A549 (cell line): Measurements from ENCODE around the gene TBC1D12. TPM values are rescaled to one million over a fixed set of nuclear protein-coding genes. Genes with fewer than 3 reads are reported as not detected.
A peak's percentile ranks its signal among the peaks of the same experiment; 100 is the strongest.

ENCODE experiments used
- ATAC-seq, 2 experiments: fragments of 200-7000 bp in 1 of 2; fragments of >200 bp in 1 of 2; cut with Nextera tagmentation in 1 of 2; cut with Tn5 transposase in 1 of 2; 3 replicates each; pipeline versions ENCODE4 v1.8.0 to v1.9.1; 2018 to 2020; ENCODE audit warnings: mild to moderate bottlenecking in 1 of 2, moderate library complexity in 1 of 2
- CTCF ChIA-PET: fragments of 300-600 bp; sonication (Branson Sonifier 250); formaldehyde crosslinking; extraction: SDS; loops from one replicate; lab custom pipeline; 2021; ENCODE audit warnings: antibody characterized with exemption, inconsistent platforms; lab: Yijun Ruan, JAX
- POLR2A ChIA-PET: fragments of 350-600 bp; formaldehyde crosslinking; extraction: SDS; loops from one replicate; lab custom pipeline; 2021; ENCODE audit warnings: antibody characterized with exemption, inconsistent platforms; lab: Yijun Ruan, JAX
- DNase-seq, 2 experiments: peaks; one replicate each; pipeline versions ENCODE4 v3.0.0 to v3.0.0-alpha.2; 2011 to 2016; ENCODE audit warnings: low read depth in 1 of 2, low spot score in 1 of 2
- FAIRE-seq: peaks from 2 replicates; lab custom pipeline; 2011; peaks lifted over from hg19 to GRCh38; lab: Jason Lieb, UNC
- H3K27ac ChIP-seq, 2 experiments: fragments of >200 bp; sonication (Bioruptor Twin); formaldehyde crosslinking; 3 replicates each; pipeline ENCODE4 v1.5.1; 2016 to 2017
- H3K4me1 ChIP-seq: fragments of >200 bp; sonication (Bioruptor Twin); formaldehyde crosslinking; 3 replicates; pipeline ENCODE4 v1.6.1; 2016
- H3K4me2 ChIP-seq: fragments of >200 bp; sonication (Bioruptor Twin); formaldehyde crosslinking; 3 replicates; pipeline ENCODE4 v1.6.1; 2016
- H3K4me3 ChIP-seq: fragments of >200 bp; sonication (Bioruptor Twin); formaldehyde crosslinking; 3 replicates; pipeline ENCODE4 v1.5.1; 2016
- H3K9me3 ChIP-seq: fragments of >200 bp; sonication (Bioruptor Twin); formaldehyde crosslinking; 3 replicates; pipeline ENCODE4 v1.6.1; 2016
- CHD2 ChIP-seq: fragments of 150-350 bp; IDR thresholded peaks from 2 replicates; pipeline ENCODE4 v1.6.1; 2014; ENCODE audit warnings: low read length; ENCODE audit not compliant: partially characterized antibody
- HDAC2 ChIP-seq: fragments of 200-600 bp; sonication (generic); IDR thresholded peaks from 2 replicates; pipeline ENCODE4 v1.6.1; 2016
- HOXA7 ChIP-seq: fragments of 250-450 bp; sonication (Bioruptor Pico); IDR thresholded peaks from 2 replicates; pipeline ENCODE4 v1.5.0; 2020; ENCODE audit warnings: mild to moderate bottlenecking, moderate library complexity
- HOXB5 ChIP-seq: fragments of 250-450 bp; sonication (Bioruptor Pico); IDR thresholded peaks from 2 replicates; pipeline ENCODE4 v1.5.0; 2020; ENCODE audit warnings: mild to moderate bottlenecking, moderate library complexity
- JUN ChIP-seq, 2 experiments: fragments of >200 bp; sonication (Bioruptor Twin); formaldehyde crosslinking; IDR thresholded peaks; 2 replicates in 1 of 2; 3 replicates in 1 of 2; pipeline ENCODE4 v1.6.1; 2016 to 2017
- MAFK ChIP-seq: fragments of 450-650 bp; IDR thresholded peaks from 2 replicates; pipeline ENCODE4 v1.6.1; 2014; ENCODE audit not compliant: partially characterized antibody
- SMC3 ChIP-seq: fragments of >200 bp; sonication (Bioruptor Twin); formaldehyde crosslinking; IDR thresholded peaks from 3 replicates; pipeline ENCODE4 v1.6.1; 2018; ENCODE audit warnings: inconsistent platforms
- SREBF2 ChIP-seq: fragments of 450-650 bp; IDR thresholded peaks from 2 replicates; pipeline ENCODE4 v1.6.1; 2014; ENCODE audit warnings: mild to moderate bottlenecking, moderate library complexity
- TFCP2L1 ChIP-seq: fragments of 250-450 bp; sonication (Bioruptor Pico); IDR thresholded peaks from 2 replicates; pipeline ENCODE4 v1.5.0; 2021; ENCODE audit warnings: mild to moderate bottlenecking
- TP53 ChIP-seq: fragments of 250-450 bp; sonication (Bioruptor Pico); IDR thresholded peaks from 2 replicates; pipeline ENCODE4 v1.5.0; 2021; ENCODE audit warnings: mild to moderate bottlenecking, moderate library complexity
- WGBS: methylation state at CpG from one replicate; pipeline ENCODE4 v1.1.6; 2017; ENCODE audit errors: missing lambda C conversion rate; 5-methylcytosine and 5-hydroxymethylcytosine counted together
- polyA plus RNA-seq, 4 experiments: library from polyadenylated mRNA; depleted of rRNA in 3 of 4; stranded (reverse); fragments of >200 nt; fragmentation: RNase III in 1 of 4; extraction: RNeasy Plus Mini Kit Qiagen cat#74134 plus additional on column Dnase treatment in 1 of 4; gene quantifications; 2 replicates in 3 of 4; 3 replicates in 1 of 4; pipeline ENCODE4 v1.2.3, GENCODE V29; 2011 to 2017
- TF ChIP-seq, protein P1 (sequence below): fragments of 250-450 bp; sonication (Bioruptor Pico); IDR thresholded peaks from 2 replicates; pipeline ENCODE4 v1.5.0; 2021; ENCODE audit warnings: mild to moderate bottlenecking, moderate library complexity, borderline replicate concordance
- TF ChIP-seq, protein P2 (sequence below): fragments of 250-450 bp; sonication (Bioruptor Pico); IDR thresholded peaks from 2 replicates; pipeline ENCODE4 v1.5.0; 2020; ENCODE audit warnings: low read depth, mild to moderate bottlenecking, moderate library complexity
- TF ChIP-seq, protein P3 (sequence below): fragments of 200-600 bp; sonication (generic); IDR thresholded peaks from 2 replicates; pipeline ENCODE4 v1.6.1; 2016; ENCODE audit warnings: antibody characterized with exemption, mild to moderate bottlenecking, moderate library complexity
- TF ChIP-seq, protein P4 (sequence below): IDR thresholded peaks from 2 replicates; pipeline ENCODE4 v1.6.1; 2012
- TF ChIP-seq, protein P5 (sequence below): fragments of 150-350 bp; IDR thresholded peaks from 2 replicates; pipeline ENCODE4 v1.6.1; 2014; ENCODE audit warnings: low read depth, mild to moderate bottlenecking, low read length

Gene TBC1D12
- polyA plus RNA-seq, 2 of the 4 experiments (the other 2 are of a cell fraction) = 4.4 to 5.7 TPM

DNA sequence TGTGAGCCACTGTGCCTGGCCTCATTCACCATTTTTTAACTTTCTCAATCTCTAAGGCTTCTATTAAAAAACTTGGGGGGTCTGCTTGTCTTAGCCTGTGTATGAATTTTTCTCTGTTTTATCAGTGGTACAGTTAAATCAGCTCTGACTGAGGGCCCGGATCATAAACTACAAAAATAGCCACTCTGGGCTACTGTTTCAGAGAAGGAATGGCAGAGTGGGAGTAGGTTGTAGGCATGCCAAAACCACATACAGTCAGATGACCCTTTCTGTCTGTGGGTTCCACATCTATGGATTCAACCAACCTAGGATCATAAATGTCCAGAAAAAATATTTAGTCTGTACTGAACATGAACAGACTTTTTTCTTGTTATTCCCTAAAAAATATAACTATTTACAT lies 21.3 kb downstream of the TBC1D12 start:
- Histone ChIP-seq H3K4me2 (no peak overlapping the region), H3K4me3 (no peak overlapping the region), H3K4me1 (no peaks in the 10 kb centered on the region), H3K9me3 (peaks cover 15% of the 10 kb centered on the region), H3K27ac (no peak overlapping the region)
- POLR2A ChIA-PET = no interaction called here
- DNase-seq = no peak
- TF ChIP-seq, protein P1, sequence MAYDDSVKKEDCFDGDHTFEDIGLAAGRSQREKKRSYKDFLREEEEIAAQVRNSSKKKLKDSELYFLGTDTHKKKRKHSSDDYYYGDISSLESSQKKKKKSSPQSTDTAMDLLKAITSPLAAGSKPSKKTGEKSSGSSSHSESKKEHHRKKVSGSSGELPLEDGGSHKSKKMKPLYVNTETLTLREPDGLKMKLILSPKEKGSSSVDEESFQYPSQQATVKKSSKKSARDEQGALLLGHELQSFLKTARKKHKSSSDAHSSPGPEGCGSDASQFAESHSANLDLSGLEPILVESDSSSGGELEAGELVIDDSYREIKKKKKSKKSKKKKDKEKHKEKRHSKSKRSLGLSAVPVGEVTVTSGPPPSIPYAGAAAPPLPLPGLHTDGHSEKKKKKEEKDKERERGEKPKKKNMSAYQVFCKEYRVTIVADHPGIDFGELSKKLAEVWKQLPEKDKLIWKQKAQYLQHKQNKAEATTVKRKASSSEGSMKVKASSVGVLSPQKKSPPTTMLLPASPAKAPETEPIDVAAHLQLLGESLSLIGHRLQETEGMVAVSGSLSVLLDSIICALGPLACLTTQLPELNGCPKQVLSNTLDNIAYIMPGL (CRISPR knock-in tag) = no peak
- no peak for TF ChIP-seq JUN (IDR thresholded peaks at IDR 0.05)
- TF ChIP-seq SMC3 = no peak
- no peak for TF ChIP-seq CHD2
- TF ChIP-seq HDAC2 = no peak
- no peak for TF ChIP-seq HOXB5 (CRISPR knock-in tag)
- no peak for TF ChIP-seq HOXA7
- TF ChIP-seq, protein P2, sequence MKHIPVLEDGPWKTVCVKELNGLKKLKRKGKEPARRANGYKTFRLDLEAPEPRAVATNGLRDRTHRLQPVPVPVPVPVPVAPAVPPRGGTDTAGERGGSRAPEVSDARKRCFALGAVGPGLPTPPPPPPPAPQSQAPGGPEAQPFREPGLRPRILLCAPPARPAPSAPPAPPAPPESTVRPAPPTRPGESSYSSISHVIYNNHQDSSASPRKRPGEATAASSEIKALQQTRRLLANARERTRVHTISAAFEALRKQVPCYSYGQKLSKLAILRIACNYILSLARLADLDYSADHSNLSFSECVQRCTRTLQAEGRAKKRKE (CRISPR knock-in tag) = no peak
- TF ChIP-seq, protein P3, sequence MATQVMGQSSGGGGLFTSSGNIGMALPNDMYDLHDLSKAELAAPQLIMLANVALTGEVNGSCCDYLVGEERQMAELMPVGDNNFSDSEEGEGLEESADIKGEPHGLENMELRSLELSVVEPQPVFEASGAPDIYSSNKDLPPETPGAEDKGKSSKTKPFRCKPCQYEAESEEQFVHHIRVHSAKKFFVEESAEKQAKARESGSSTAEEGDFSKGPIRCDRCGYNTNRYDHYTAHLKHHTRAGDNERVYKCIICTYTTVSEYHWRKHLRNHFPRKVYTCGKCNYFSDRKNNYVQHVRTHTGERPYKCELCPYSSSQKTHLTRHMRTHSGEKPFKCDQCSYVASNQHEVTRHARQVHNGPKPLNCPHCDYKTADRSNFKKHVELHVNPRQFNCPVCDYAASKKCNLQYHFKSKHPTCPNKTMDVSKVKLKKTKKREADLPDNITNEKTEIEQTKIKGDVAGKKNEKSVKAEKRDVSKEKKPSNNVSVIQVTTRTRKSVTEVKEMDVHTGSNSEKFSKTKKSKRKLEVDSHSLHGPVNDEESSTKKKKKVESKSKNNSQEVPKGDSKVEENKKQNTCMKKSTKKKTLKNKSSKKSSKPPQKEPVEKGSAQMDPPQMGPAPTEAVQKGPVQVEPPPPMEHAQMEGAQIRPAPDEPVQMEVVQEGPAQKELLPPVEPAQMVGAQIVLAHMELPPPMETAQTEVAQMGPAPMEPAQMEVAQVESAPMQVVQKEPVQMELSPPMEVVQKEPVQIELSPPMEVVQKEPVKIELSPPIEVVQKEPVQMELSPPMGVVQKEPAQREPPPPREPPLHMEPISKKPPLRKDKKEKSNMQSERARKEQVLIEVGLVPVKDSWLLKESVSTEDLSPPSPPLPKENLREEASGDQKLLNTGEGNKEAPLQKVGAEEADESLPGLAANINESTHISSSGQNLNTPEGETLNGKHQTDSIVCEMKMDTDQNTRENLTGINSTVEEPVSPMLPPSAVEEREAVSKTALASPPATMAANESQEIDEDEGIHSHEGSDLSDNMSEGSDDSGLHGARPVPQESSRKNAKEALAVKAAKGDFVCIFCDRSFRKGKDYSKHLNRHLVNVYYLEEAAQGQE = no peak
- TF ChIP-seq MAFK = no peak
- no peak for TF ChIP-seq TP53 (CRISPR knock-in tag)
- TF ChIP-seq, protein P4, sequence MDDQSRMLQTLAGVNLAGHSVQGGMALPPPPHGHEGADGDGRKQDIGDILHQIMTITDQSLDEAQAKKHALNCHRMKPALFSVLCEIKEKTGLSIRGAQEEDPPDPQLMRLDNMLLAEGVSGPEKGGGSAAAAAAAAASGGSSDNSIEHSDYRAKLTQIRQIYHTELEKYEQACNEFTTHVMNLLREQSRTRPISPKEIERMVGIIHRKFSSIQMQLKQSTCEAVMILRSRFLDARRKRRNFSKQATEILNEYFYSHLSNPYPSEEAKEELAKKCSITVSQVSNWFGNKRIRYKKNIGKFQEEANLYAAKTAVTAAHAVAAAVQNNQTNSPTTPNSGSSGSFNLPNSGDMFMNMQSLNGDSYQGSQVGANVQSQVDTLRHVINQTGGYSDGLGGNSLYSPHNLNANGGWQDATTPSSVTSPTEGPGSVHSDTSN = no peak
- TF ChIP-seq SREBF2 = no peak
- no peak for ATAC-seq
- CTCF ChIA-PET = interaction anchor here (0.7 to 2.7 kb wide), 4 partner anchors 19 to 602 kb away, joined by 3 to 7 read pairs (median 4); no protein-coding TSS in a partner anchor
- 96% methylated on average over 1 of the region's 1 CpG for WGBS
- FAIRE-seq = no peak

DNA sequence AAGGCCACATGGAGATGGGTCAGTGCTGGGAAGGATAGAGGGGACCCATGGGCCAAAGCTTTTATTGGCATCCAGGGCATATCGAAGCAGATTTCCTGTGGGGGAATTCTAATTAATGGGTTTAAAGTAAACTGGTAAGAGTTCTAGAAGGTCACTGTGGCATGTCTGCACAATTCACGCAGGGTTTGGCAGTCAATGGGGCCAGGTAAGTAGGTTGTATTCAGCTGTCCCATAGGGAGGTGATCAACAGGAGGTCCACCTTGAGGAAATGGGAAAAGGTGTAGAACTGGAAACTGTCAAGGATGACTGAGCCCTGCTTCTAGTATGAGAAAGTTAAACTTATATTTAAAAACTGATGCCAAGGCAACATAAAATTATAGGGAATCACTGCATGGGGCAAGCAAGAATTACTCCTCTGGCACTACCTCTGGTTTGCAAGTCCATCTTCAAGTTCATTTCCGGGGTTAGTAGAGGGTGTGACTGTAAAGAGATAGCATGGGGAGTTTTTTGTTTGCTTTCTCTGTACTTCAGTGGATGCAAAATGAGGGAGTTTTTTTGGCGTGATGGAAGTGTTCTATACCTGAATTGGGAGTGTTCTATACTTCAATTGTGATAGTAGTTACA lies 22.5 kb downstream of the TBC1D12 start:
- ChIA-PET POLR2A (no interaction called here), CTCF (interaction anchor here (1.1 to 2.7 kb wide), 2 partner anchors 19 to 104 kb away, joined by 4 to 5 read pairs; no protein-coding TSS in a partner anchor)
- no peaks in the 10 kb centered on the region for H3K4me1 ChIP-seq
- no peak overlapping the region for H3K4me3 ChIP-seq
- ATAC-seq (no peak), FAIRE-seq (peak; percentile 36), DNase-seq (no peak)
- TF ChIP-seq CHD2 (no peak), TFCP2L1 (CRISPR knock-in tag) (no peak), TP53 (CRISPR knock-in tag) (no peak)
- TF ChIP-seq, protein P3 = no peak
- TF ChIP-seq, protein P5, sequence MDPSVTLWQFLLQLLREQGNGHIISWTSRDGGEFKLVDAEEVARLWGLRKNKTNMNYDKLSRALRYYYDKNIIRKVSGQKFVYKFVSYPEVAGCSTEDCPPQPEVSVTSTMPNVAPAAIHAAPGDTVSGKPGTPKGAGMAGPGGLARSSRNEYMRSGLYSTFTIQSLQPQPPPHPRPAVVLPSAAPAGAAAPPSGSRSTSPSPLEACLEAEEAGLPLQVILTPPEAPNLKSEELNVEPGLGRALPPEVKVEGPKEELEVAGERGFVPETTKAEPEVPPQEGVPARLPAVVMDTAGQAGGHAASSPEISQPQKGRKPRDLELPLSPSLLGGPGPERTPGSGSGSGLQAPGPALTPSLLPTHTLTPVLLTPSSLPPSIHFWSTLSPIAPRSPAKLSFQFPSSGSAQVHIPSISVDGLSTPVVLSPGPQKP = no peak
- H3K27ac ChIP-seq = no peak overlapping the region
- H3K9me3 ChIP-seq = peaks cover 15% of the 10 kb centered on the region
- WGBS = 92% methylated on average over 4 of the region's 4 CpGs
- H3K4me2 ChIP-seq = no peak overlapping the region
